HG03108 (cell line): ENCODE results near the gene TOM1L1.

Experiments used
- ATAC-seq: cut with Tn5 transposase; IDR thresholded peaks from one replicate; pipeline ENCODE4 v1.9.1; 2021; ENCODE audit warnings: moderate library complexity; ENCODE audit not compliant: unreplicated experiment

Gene TOM1L1

GRCh38 chr17:54892360-54892759 is 8.3 kb upstream of the TOM1L1 start:
- ATAC-seq: no peak

- no peak for ATAC-seq
Observed at GRCh38 chr17:54898576-54898975, 2.1 kb upstream of the TOM1L1 start.

- ATAC-seq: no peak
Observed at GRCh38 chr17:54899201-54899600, 1.5 kb upstream of the TOM1L1 start.

GRCh38 chr17:54899721-54900456 is 763 bp upstream of the TOM1L1 start:
- no peak for ATAC-seq

GRCh38 chr17:54901230-54901822 is 674 bp downstream of the TOM1L1 start:
- no peak for ATAC-seq

- no peak for ATAC-seq
Observed at GRCh38 chr17:54902017-54902416, 1.4 kb downstream of the TOM1L1 start.

- no peak for ATAC-seq
Observed at GRCh38 chr17:54902611-54903010, 2.0 kb downstream of the TOM1L1 start.

GRCh38 chr17:54903375-54903774 is 2.7 kb downstream of the TOM1L1 start:
- ATAC-seq: no peak

- ATAC-seq: no peak
Observed at GRCh38 chr17:54906683-54907082, 6.0 kb downstream of the TOM1L1 start.

GRCh38 chr17:54907376-54907775 is 6.7 kb downstream of the TOM1L1 start:
- ATAC-seq: no peak

- ATAC-seq: no peak
Observed at GRCh38 chr17:54909766-54910165, 9.1 kb downstream of the TOM1L1 start.

GRCh38 chr17:54916721-54917120 is 16.1 kb downstream of the TOM1L1 start:
- ATAC-seq: no peak

- ATAC-seq: no peak
Observed at GRCh38 chr17:54919425-54919824, 18.8 kb downstream of the TOM1L1 start.

- no peak for ATAC-seq
Observed at GRCh38 chr17:54920819-54921218, 20.2 kb downstream of the TOM1L1 start.

- ATAC-seq: no peak
Observed at GRCh38 chr17:54924405-54924804, 23.8 kb downstream of the TOM1L1 start.

GRCh38 chr17:54927525-54927924 is 26.9 kb downstream of the TOM1L1 start:
- ATAC-seq: no peak

- ATAC-seq: no peak
Observed at GRCh38 chr17:54932711-54933110, 32.1 kb downstream of the TOM1L1 start.

GRCh38 chr17:54933921-54934320 is 33.3 kb downstream of the TOM1L1 start:
- no peak for ATAC-seq

GRCh38 chr17:54935471-54935870 is 34.8 kb downstream of the TOM1L1 start:
- no peak for ATAC-seq

GRCh38 chr17:54937018-54937417 is 36.4 kb downstream of the TOM1L1 start:
- no peak for ATAC-seq

GRCh38 chr17:54937426-54937825 is 36.8 kb downstream of the TOM1L1 start:
- no peak for ATAC-seq

- no peak for ATAC-seq
Observed at GRCh38 chr17:54941285-54941684, 40.6 kb downstream of the TOM1L1 start.

GRCh38 chr17:54944796-54945195 is 44.1 kb downstream of the TOM1L1 start:
- no peak for ATAC-seq
